B cell (primary cell): ENCODE measurements around the gene SLC7A6. TPM values are rescaled to one million over a fixed set of nuclear protein-coding genes. Genes with fewer than 3 reads are reported as not detected.

ENCODE experiments used
- ATAC-seq: fragments of 200-7000 bp; cut with Tn5 transposase; one replicate; pipeline ENCODE4 v1.10.0; 2021; ENCODE audit warnings: low read depth, mild to moderate bottlenecking, moderate number of reproducible peaks, moderate library complexity
- CTCF ChIA-PET: fragments of 350-600 bp; sonication (Branson Sonifier 250); formaldehyde crosslinking; loops from one replicate; lab custom pipeline; 2021; ENCODE audit warnings: antibody characterized with exemption, inconsistent platforms; lab: Charles Lee
- POLR2A ChIA-PET: fragments of 350-600 bp; sonication (Branson Sonifier 250); formaldehyde crosslinking; loops from one replicate; lab custom pipeline; 2021; ENCODE audit warnings: antibody characterized with exemption; lab: Charles Lee
- DNase-seq: peaks from one replicate; pipeline ENCODE4 v3.0.0; 2013
- H2AFZ ChIP-seq: 2 replicates; pipeline ENCODE4 v1.6.1; 2012; ENCODE audit warnings: mild to moderate bottlenecking, low read depth, low read length; ENCODE audit not compliant: insufficient read depth, poor library complexity, severe bottlenecking
- H3K27ac ChIP-seq, 2 donors: 1 replicate in 1 of 2; 2 replicates in 1 of 2; pipeline ENCODE4 v1.5.1; 2012 to 2013; ENCODE audit warnings: low read length in 2 of 2, mild to moderate bottlenecking in 2 of 2, moderate library complexity in 1 of 2
- H3K27me3 ChIP-seq, 4 experiments: fragments of 200-600 bp in 1 of 4; sonication (generic) in 1 of 4; replicated peaks in 1 of 4; 1 replicate in 2 of 4; 2 replicates in 2 of 4; pipeline versions ENCODE4 v1.6.1 to v1.7.0; 2013 to 2016; ENCODE audit warnings: low read length in 3 of 4, mild to moderate bottlenecking in 2 of 4, mixed read lengths in 1 of 4, moderate library complexity in 1 of 4; ENCODE audit not compliant: insufficient read depth in 4 of 4, control insufficient read depth in 3 of 4; ENCODE audit errors: control extremely low read depth in 1 of 4
- H3K36me3 ChIP-seq, 2 experiments: replicated peaks in 1 of 2; 1 replicate in 1 of 2; 2 replicates in 1 of 2; pipeline versions ENCODE4 v1.6.1 to v1.7.1; 2013; ENCODE audit warnings: low read length in 1 of 2; ENCODE audit not compliant: insufficient read depth in 2 of 2, control insufficient read depth in 1 of 2; ENCODE audit errors: control extremely low read depth in 1 of 2, extremely low read depth in 1 of 2
- H3K4me1 ChIP-seq, 2 donors: fragments of 200-600 bp in 1 of 2; sonication (generic) in 1 of 2; 1 replicate in 1 of 2; 2 replicates in 1 of 2; pipeline versions ENCODE4 v1.5.1 to v1.6.1; 2013 to 2017; ENCODE audit warnings: low read length in 2 of 2; ENCODE audit not compliant: control insufficient read depth in 2 of 2, insufficient read depth in 2 of 2
- H3K4me2 ChIP-seq: replicated peaks from 2 replicates; pipeline ENCODE3; 2012; ENCODE audit warnings: mild to moderate bottlenecking, low read depth, low read length; ENCODE audit not compliant: poor library complexity, severe bottlenecking
- H3K4me3 ChIP-seq, 5 experiments: fragments of 200-600 bp in 1 of 5; sonication (generic) in 1 of 5; 1 replicate in 3 of 5; 2 replicates in 2 of 5; pipeline versions ENCODE4 v1.5.1 to v1.7.0; 2011 to 2016; ENCODE audit warnings: low read length in 4 of 5, mild to moderate bottlenecking in 4 of 5, low read depth in 2 of 5, control low read depth in 1 of 5, moderate library complexity in 1 of 5; ENCODE audit not compliant: insufficient read depth in 1 of 5; ENCODE audit errors: control extremely low read depth in 1 of 5, extremely low read depth in 1 of 5
- H3K79me2 ChIP-seq: fragments of 200-600 bp; sonication (generic); one replicate; pipeline ENCODE4 v1.6.0; 2016; ENCODE audit warnings: low read length; ENCODE audit not compliant: control insufficient read depth, insufficient read depth
- H3K9ac ChIP-seq: fragments of 200-600 bp; sonication (generic); 2 replicates; pipeline ENCODE4 v1.6.1; 2017; ENCODE audit warnings: mild to moderate bottlenecking, low read length, moderate library complexity
- H3K9me3 ChIP-seq, 3 donors: one replicate each; pipeline versions ENCODE4 v1.6.1 to v1.7.1; 2013; ENCODE audit warnings: low read length in 2 of 3; ENCODE audit not compliant: control insufficient read depth in 2 of 3, insufficient read depth in 1 of 3; ENCODE audit errors: control extremely low read depth in 1 of 3
- H4K20me1 ChIP-seq: 2 replicates; pipeline ENCODE4 v1.6.0; 2012; ENCODE audit warnings: mild to moderate bottlenecking, low read length; ENCODE audit not compliant: insufficient read depth, control insufficient read depth, poor library complexity, severe bottlenecking
- H3K27ac Mint-ChIP-seq: one replicate; pipeline ENCODE4 v1.8.0; 2021; ENCODE audit warnings: mixed read lengths
- H3K27me3 Mint-ChIP-seq: one replicate; pipeline ENCODE4 v1.8.0; 2021; ENCODE audit warnings: mixed read lengths
- H3K4me1 Mint-ChIP-seq: one replicate; pipeline ENCODE4 v1.8.0; 2021; ENCODE audit warnings: mixed read lengths
- H3K4me3 Mint-ChIP-seq: one replicate; pipeline ENCODE4 v1.8.0; 2021; ENCODE audit warnings: mixed read lengths
- H3K9me3 Mint-ChIP-seq: one replicate; pipeline ENCODE4 v1.8.0; 2022; ENCODE audit warnings: mixed read lengths; ENCODE audit not compliant: insufficient read depth
- CTCF ChIP-seq: fragments of 200-600 bp; IDR thresholded peaks from one replicate; pipeline ENCODE4 v1.8.0; 2022; ENCODE audit warnings: antibody characterized with exemption, mild to moderate bottlenecking
- EZH2 ChIP-seq: IDR thresholded peaks from 2 replicates; pipeline ENCODE4 v1.6.1; 2012; ENCODE audit warnings: borderline replicate concordance, low read depth, mild to moderate bottlenecking, moderate library complexity, low read length; ENCODE audit not compliant: insufficient read depth, poor library complexity, severe bottlenecking
- whole genome bisulfite sequencing: methylation state at CpG from one replicate; pipeline ENCODE4 v1.1.5; 2013; ENCODE audit warnings: missing lambda C conversion rate; ENCODE audit not compliant: insufficient coverage; 5-methylcytosine and 5-hydroxymethylcytosine counted together
- intact Hi-C: fragments of 100-400 bp; cut with micrococcal nuclease; formaldehyde crosslinking; loops from one replicate; pipeline ENCODE4 v1.10.0; 2022
- polyA plus RNA-seq: library from polyadenylated mRNA; depleted of rRNA; stranded (reverse); fragments of >200 nt; gene quantifications from 2 replicates; pipeline ENCODE4 v1.2.3, GENCODE V29; 2012
- total RNA-seq, 2 donors: library from RNA; stranded (reverse); fragments of 120-200 nt in 1 of 2; gene quantifications; 1 replicate in 1 of 2; 2 replicates in 1 of 2; pipeline versions ENCODE4 v1.2.3 to v1.2.4, GENCODE V29; 2013 to 2022

The SLC7A6 gene
- total and polyA plus RNA-seq, 2 donors (not counting 1 experiment from before 2014, with no cell fraction given), result 73.8 to 85.1 TPM

- Histone ChIP-seq H3K4me1 (peaks cover 11 to 14% of the 10 kb centered on the region in 2 donors), H4K20me1 (no peaks in the 10 kb centered on the region), H3K79me2 (no peaks in the 10 kb centered on the region), H3K9ac (no peak overlapping the region), H3K27ac (no peak overlapping the region), H3K4me2 (no peak overlapping the region), H3K36me3 (peaks cover 1 to 44% of the 10 kb centered on the region in 2 experiments), H3K27me3 (no peaks in the 10 kb centered on the region), H3K9me3 (no peaks in the 10 kb centered on the region), H3K4me3 (no peak overlapping the region), H2AFZ (no peak overlapping the region)
- Mint-ChIP-seq H3K4me1 (peaks cover 11% of the 10 kb centered on the region), H3K27me3 (no peaks in the 10 kb centered on the region), H3K4me3 (no peak overlapping the region), H3K9me3 (no peaks in the 10 kb centered on the region), H3K27ac (no peak overlapping the region)
- no peak for DNase-seq
- WGBS, result 100% methylated on average over 4 of the region's 5 CpGs
- no peak for TF ChIP-seq CTCF
- TF ChIP-seq EZH2, result no peak
- POLR2A ChIA-PET, result interaction anchor here (0.7 kb wide), 1 partner anchor 127 kb away, joined by 5 read pairs; no protein-coding TSS in a partner anchor
- ATAC-seq, result no peak
- CTCF ChIA-PET, result interaction anchor here (0.8 to 17.5 kb wide), 2 partner anchors 20 to 77 kb away, joined by 3 to 554 read pairs; partner anchors contain the start of gene SLC7A6
- intact Hi-C loops, result no loop called here
Observed at GRCh38 chr16:68335175-68335574, 70.8 kb downstream of the SLC7A6 start.

GRCh38 chr16:68338326-68339119, 74.2 kb downstream of the SLC7A6 start:
- DNase-seq, result no peak
- Histone ChIP-seq H3K4me3 (no peak overlapping the region), H3K9ac (no peak overlapping the region), H3K4me2 (no peak overlapping the region), H3K27ac (no peak overlapping the region), H2AFZ (no peak overlapping the region), H3K36me3 (peaks cover 5 to 65% of the 10 kb centered on the region in 2 experiments), H4K20me1 (no peaks in the 10 kb centered on the region), H3K9me3 (no peaks in the 10 kb centered on the region), H3K79me2 (no peaks in the 10 kb centered on the region), H3K27me3 (no peaks in the 10 kb centered on the region), H3K4me1 (no peaks in the 10 kb centered on the region)
- no peaks in the 10 kb centered on the region for H3K9me3 Mint-ChIP-seq
- H3K4me1 Mint-ChIP-seq, result no peaks in the 10 kb centered on the region
- ChIA-PET POLR2A (no interaction called here), CTCF (interaction anchor here (0.7 to 2.7 kb wide), 2 partner anchors 10 to 75 kb away, joined by 3 to 16 read pairs; partner anchors contain the start of gene SLC7A6)
- H3K4me3 Mint-ChIP-seq, result no peak overlapping the region
- no peak for TF ChIP-seq EZH2
- TF ChIP-seq CTCF, result no peak
- intact Hi-C loops, result no loop called here
- no peaks in the 10 kb centered on the region for H3K27me3 Mint-ChIP-seq
- H3K27ac Mint-ChIP-seq, result no peak overlapping the region
- ATAC-seq, result no peak
- WGBS, result 98% methylated on average over 15 of the region's 16 CpGs
